ENCODE results near the gene FILIP1L.

DNA sequence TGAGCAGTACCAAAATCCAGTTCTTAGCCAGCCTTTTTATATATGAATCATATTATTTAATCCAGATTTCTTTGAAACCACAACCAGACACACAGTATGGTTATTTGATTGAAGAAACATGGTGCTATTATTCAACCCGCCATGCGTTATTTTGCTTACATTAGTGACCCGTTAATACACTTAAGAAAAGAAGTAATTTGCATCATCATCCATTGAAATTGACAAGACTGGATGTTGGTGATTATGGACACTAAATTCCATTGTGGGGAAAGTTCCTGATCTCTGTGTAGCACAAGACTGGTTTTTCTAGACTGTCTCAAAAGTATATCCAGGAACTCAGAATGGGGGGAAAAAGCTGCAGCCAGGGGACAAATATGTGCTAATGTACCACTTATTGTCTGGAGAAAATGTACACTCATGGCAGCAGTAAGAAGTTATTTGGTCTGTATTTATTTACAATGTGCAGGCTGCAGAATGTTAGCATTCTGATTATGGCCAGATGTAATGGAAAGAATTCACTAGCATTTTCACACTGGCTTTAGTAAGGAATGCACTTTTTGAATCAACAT, 80.3 kb downstream of the FILIP1L start:
- TF ChIP-seq CTCF (conservative IDR thresholded peaks at IDR 0.05; ENCODE audit: low read depth, low read length) (no peak), POLR2A (IDR thresholded peaks at IDR 0.05; ENCODE audit: low read depth, low read length) (no peak), RFX5 (IDR thresholded peaks at IDR 0.05; ENCODE audit: low read depth, low read length) (no peak), MAZ (IDR thresholded peaks at IDR 0.05; ENCODE audit: borderline replicate concordance, low read depth, low read length) (no peak), RAD21 (IDR thresholded peaks at IDR 0.05; ENCODE audit: low read length) (no peak), CEBPB (IDR thresholded peaks at IDR 0.05; ENCODE audit: low read depth, low read length) (no peak), BHLHE40 (IDR thresholded peaks at IDR 0.05; ENCODE audit: low read depth, low read length) (no peak)

Data from IMR-90 (cell line).